ENCODE measurements around the gene FBN1. TPM values are rescaled to one million over a fixed set of nuclear protein-coding genes. Genes with fewer than 3 reads are reported as not detected.

The FBN1 gene
- total RNA-seq, 1 donor from 2014 or later: 808 TPM

DNA sequence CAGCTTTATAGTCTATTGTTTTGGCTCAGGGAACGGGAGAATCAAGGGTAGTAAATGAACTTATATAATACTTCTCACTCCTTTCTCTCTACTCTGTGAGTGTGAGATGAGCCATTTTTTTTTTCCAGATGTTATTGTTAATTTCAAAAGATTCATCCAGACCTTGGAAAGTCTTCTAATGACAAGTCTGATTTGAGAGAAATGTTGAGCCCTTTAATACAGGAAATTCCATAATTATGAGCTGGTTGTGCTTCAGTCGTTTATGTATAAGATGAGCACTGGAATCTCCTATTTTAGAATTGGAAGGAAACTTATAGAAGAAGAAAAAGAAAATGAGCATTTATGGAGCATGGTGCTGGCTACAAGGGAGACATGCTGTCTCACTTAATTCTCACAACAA is 92.0 kb downstream of the FBN1 start:
- DNase-seq (ENCODE audit: low read depth): no peak

DNA sequence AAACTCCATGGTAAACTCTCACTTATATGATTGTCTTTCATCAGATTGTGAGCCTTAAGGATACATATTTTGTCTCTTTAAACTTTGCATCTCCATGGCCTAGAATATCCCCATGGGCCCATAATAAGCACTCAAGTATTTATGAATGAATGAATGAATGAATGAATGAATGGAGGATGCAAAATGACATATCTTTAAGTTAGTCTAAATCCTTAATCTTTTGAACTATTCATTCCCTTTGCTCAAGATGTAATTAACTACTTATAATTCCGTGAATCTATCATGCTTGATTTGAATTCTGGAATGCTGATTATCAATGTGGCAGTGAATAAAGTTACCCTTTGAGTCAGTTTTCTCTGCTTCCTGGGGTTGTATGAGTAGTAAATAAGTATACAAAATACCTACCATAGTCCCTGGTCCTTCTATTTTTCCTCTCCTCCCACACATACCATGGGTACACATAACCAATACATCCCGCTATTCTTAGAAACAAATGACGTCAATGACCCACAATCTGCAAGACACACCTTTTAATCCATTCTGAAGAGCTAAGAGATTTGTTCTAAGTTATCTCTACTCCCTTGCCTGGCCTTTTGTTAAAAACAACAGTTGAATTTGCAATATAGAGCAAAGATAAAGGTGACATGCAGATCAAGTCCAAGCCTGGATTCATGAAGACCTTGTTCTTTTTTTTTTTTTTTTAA is 94.5 kb downstream of the FBN1 start:
- DNase-seq (ENCODE audit: low read depth): peak; percentile 11

DNA sequence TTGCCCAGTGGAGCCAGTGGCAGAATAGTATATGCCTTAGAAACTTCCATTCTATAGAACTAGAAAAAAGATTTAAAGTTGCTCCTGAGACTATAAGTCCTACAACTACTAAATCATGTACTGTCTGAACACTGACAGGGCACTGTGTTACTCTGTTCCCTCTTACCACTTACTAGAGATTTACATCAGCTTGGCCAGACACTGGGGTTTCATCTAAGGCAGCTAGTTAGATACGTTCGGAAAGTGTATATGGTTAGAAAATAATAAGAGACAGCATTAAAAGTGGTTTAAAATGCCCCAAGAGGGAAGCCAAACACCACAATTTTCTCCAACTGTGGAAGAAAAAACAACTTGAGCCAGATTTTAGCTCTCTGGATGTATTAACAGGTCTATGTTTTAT is 97.1 kb downstream of the FBN1 start:
- no peak for DNase-seq (ENCODE audit: low read depth)

DNA sequence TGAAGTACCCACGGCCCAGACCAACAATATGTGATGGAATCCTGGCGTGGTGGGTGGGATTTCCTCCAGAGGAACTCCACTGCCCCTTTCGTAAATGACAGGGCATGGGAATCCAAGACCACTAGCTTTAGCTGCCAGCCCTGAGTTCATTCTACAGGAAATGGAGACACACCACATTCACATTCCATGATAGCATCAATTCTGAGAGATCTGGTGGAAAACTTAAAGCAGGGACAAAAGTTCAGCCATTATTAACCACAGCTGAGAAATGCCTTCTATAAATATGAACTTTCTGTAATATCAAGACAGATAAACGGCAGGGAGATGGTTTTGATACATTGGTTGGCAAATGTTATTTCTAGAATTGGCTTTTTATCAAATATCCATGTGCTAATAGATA is 98.2 kb downstream of the FBN1 start:
- DNase-seq (ENCODE audit: low read depth): no peak

DNA sequence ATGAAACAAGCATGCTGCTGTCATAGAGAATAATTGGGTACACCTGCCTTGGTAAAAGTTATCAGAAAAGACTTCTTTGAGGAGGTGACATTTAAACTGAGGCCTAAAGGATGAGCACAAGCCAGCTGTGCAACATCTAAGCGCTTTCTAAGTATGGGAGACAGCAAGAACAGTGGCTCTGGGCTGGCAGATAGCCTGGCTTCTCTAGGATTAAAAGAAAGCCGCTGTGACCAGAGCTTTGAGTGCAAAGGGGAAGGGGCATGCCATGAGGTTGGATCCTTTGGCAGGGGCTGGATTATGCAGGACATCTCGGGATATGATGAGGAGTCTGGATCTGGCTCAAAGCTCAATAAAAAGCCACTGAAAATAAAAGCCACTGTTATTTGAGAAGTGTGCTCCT is 99.2 kb downstream of the FBN1 start:
- DNase-seq (ENCODE audit: low read depth): no peak

DNA sequence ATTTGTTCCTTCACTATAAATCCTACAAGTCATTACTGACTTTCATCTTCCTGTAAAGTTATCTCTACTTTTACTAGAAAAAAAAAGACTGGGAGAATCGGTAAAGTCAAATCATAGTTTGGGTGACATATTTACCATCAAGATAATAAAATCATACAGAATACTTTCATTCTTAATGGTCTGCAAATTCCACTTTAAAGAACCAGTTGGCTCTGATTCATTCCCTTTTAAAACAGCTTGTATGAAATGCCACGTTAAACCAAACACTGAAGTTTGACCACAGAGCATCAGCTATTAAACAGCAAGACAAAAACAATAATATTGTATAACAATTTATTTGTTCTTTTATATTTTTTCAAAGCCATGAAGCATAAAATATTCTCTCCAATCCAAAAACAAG is 100.7 kb downstream of the FBN1 start:
- DNase-seq (ENCODE audit: low read depth): no peak

DNA sequence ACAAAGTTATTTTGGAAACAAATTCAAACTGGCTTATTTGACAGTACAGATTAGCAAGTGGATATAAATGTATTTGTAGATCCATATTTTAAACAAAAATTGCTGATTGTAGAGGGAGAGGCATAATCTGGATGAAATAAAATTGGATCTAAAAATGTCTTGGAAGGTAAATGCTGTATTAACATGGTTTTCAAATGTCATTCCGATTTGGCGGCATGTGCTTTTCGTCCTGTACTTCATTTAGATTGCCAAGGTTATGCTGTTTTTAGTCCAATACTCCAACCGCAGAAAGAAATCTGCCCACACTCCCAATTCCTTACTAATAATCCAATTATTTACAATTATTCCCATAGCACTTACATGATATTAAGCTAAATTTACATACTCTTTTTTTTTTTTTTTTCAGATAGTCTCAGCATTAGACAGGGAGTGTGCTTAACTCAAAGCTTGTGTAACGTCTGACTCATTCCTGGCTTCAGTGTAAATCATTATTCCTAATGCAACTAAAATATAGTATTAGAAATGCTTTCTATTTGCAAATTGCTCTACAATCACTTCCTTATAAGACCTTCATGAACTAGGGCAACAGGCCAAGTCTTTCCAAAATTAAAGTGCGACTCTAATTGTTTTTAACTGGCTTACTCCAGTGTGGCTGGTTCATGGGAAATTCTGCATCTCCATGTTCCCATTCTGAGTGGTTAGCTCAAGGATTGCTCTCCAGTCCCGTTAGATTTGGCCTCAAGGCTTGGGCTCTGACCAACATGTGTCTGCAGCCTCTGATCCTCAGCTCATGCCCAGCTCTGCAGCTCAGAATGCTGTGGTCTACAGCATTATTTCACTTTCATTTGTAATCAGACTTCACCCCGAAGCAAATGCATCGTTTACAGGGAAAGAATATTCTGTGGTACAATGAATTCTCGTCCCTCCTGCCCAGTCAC is 103.9 kb downstream of the FBN1 start:
- DNase-seq (ENCODE audit: low read depth): peak; percentile 78

DNA sequence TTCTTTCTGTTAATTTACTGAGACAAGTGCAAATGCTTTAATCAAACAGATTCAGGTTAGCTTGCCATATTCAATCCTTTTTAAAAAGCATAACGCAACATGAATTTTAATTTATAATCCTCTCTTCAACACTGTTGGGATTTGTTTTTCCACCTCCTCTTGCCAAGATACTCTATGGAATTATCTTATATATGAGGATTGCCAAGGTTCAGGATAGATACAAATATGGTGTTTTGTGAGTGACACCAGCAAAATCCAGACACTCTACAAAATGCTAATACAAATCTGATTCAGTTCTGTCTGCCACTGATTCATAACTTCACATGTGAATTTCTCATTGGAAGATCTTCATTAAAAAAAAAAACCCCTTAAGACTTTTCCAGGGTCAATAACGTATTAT is 104.8 kb downstream of the FBN1 start:
- no peak for DNase-seq (ENCODE audit: low read depth)

DNA sequence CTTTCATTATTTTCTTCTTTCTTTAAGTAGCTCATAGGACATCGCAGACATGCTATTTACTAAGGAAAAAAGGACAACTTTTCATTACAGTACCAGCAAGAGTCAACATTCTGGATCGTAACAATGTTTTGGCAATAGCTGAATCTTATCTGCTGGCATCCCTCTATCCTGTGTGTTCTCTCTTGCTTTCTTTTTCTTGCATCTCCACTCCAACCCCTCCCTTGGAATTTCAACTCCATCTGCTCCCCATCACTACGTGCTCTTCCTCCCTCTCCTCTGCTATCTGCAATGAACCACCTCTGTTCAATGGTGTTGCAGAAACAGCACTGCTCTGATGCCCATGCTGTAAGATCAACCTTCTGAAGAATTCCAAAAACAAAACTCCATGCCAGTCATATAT is 106.6 kb downstream of the FBN1 start:
- DNase-seq (ENCODE audit: low read depth): no peak

DNA sequence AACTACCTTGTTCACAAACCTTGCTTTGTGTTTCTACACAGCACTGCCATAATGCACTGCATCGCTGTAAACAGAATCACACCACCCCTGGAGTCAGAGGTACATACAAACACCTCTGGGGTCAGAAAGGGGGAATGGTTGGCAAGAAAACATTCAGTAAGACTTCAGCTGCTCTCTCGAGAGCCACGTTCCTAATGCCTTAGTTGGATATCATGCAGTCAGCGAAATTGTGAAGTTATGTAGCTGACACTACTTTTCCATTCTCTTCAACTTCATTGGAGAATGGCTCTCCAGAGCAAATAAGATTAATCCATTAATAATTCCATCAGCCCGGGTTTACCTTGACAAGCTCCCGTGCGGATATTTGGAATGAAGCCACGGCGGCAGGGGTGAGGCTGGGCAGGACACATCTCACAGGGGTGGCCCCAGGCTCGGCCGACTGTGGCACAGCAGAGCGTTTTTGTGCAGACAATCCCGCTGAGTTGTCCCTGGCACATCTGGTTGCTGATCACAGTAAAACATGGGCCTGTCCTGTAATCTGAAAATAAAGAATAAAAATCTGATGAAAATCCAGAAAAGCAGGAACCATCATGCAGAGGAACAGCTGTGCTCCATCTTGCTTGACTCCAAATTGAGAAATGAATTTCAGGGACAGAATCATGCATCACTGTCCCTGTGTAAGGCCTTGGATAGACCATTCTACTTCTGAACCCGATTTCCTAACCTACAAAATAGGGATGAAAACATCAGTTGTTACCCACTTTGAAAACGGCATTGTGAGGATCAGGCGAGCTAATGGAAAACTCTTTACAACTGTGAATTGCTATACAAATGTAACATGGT is 108.0 kb downstream of the FBN1 start:
- DNase-seq (ENCODE audit: low read depth): no peak

DNA sequence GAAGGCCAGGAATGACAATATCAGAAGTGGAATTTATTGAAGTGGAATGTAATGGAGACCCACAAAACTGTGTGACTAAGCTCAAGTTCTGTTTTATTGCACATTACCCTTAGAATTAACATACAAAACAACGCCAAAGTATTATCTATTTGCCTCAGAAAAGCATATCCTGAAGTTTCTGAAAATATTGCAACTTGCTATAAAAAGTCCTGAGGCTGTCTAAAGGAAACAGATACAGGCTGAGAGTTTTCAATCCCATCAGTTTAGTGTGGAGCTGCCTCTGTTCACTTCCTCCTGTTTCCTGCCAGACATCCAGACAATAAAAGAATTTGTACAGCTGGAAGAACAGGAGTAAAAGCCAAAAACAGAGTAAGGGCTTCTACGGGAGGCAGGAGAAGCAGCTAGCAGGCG is 108.8 kb downstream of the FBN1 start:
- DNase-seq (ENCODE audit: low read depth): no peak

DNA sequence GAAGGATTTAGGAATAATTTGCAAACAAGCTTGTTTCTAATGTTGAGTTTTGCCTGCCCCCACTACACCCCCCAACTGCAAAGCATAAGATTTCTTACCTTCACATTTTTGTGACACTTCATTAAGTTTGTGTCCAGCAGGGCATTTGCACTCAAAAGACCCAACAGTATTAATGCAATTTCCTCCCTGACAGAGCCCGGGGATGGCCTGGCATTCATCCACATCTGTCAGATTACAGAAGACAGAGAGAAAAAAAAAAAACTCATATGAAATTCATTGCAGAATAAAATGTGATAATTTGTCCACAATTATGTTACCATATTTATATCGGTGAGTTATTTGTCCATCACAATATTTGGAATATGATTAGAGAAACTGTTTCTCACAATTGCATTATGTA is 111.5 kb downstream of the FBN1 start:
- DNase-seq (ENCODE audit: low read depth): no peak

DNA sequence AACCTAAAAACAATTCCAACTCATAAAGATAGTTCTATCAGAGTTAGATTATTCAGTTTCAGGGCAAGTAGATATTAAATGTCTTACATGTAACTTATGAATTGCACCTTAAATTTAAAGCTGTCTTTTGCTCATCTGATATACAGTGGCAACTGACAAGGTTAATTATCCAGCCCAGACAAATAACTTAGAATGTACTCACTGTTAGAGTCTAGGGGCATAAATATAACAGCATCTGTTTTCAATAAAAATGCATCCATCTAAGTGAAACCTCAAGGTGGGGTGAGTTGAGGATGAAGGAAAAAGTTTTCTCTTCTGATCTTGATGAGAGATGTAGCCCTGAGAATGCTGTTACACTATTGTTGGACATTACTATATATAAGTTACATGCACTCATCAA is 112.6 kb downstream of the FBN1 start:
- DNase-seq (ENCODE audit: low read depth): no peak

DNA sequence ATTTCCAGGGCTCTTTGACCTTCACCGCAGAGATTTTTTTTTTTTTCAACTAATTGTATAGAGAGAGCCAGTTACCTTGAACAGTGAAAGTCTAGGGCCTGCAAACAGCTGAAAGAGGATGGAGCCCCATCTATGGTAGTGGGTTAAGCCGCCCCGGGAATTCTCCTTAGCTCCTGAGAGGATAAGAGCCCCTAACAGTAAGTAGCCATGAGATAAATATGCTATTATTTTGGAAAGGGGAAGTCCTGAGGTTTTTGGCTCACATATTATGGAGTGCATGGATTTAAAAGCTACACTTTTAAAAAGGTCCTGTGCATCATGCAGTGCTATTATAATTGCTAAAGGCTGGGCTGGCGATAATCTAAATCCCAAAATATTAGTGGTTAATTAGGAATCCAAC is 115.0 kb downstream of the FBN1 start:
- DNase-seq (ENCODE audit: low read depth): no peak

DNA sequence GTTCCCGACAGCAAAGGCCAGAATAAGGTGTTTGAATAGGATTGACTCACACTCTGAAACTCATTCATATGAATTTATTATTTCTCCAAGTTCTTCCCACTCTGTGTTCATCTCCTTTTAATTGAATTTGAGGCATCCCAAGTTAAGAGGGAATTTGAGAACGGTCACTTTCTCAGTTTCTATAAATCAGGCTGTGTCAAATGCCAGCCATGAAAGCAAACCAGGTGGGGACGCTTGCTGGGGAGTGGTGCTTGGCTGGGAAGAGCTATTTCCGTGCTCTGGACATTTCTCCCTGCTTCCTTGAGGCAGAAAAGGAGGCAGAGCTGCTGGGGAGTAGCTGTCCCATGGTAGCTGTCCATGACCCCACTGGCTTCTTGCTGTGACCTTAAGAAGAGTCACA is 116.6 kb downstream of the FBN1 start:
- no peak for DNase-seq (ENCODE audit: low read depth)

DNA sequence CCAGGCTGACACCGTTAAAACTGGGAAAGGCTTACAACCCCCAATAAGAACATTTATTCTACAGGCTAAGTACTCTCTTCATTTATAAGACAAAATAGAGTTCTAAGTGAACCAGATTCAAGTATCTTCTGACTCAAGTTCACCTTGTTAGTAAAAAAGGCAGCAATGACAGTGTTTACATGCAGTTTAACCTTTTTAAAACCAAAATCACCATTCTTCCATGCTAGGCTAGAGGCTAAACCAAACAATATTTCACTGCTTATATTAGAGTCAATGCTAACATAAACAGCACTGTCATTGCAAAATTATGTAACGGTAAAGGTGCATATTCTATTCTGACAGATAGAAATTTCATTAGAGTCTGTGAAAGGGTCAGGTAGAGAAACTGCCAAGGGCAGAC is 118.0 kb downstream of the FBN1 start:
- no peak for DNase-seq (ENCODE audit: low read depth)

DNA sequence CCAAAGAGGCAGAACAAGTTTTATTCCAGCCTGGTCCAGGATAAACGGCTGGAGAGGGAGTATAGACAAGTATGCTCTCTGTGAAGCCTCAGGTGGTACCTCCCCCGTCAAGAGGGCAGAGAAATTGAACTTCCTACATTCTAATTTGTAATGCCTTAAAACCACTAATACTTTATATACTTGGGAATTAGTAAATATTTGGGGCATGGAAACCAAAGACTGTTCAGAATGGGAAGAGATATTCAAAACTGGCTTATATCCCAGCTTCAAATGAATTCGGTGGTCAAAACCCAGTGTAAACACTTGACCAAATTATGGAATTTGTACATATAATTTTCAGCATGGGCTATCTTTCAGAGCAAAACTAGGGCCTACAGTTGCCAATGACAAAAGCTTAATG is 122.6 kb downstream of the FBN1 start:
- DNase-seq (ENCODE audit: low read depth): no peak

DNA sequence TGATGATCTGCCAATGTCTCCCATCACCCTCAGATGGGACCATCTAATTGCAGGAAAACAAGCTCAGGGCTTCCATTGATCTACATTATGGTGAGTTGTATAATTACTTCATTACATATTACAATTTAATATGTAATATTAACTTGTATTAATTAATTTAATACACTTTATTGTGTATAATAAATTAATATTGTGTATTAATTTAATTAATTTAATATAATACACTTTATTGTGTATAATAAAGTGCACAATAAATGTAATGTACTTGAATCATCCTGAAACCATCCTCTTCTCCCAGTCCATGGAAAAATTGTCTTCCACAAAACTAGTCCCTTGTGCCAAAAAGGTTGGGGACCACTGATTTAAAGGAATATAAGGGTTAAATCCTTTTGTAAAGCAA is 123.4 kb downstream of the FBN1 start:
- no peak for DNase-seq (ENCODE audit: low read depth)

DNA sequence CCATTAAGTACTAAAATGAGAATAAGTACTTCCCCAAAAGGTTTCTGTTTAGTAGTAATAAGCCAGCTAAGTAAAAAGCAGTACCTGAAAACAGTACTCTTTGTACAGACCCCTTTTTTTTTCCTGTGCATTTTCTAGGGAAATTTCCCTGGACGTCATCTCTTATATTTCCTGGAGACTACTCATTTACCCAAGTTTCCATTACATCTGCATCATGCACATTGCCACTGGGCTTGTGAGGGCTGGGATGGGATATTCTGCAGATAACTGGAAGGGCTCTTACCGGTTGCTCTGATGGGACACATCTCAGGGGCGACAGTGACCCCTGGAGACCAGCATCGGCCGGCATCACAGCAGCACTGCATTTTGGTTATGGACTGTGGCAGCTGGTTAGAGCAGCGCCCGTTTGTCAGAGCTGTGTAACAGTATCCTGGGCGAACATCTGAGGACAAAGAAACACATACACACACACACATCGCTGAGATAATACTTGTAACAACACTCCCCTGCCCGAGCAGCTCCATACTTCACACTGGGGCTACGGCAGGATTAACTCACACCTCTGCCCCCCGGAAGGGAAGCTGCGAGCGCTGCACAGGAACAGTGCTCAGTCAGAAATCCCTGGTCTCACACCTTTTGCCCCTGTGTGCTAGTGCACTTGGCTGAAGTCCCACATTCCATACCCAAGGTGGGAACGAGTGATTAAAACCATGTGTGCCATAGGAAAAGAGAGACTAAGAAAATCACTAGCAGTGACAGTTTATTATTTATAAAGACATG is 124.9 kb downstream of the FBN1 start:
- DNase-seq (ENCODE audit: low read depth): no peak

DNA sequence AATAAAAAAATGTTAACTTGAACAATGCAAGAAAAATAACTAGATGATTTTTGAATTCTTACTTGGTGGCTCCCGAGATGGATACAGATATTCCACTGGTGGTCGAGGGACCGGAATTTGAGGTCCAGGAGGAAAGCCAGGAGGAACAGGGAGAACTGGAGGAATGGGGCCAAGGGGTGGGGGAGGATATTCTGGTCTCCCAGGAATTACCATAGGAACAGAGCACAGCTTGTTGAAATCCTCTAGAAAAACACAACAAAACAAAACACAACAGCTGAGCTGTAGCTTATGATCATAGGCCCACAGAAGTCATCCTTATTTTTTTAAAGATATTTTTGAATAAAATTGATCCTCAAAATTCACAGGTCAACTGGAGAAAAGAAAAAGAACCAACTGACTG is 129.4 kb downstream of the FBN1 start:
- no peak for DNase-seq (ENCODE audit: low read depth)

DNA sequence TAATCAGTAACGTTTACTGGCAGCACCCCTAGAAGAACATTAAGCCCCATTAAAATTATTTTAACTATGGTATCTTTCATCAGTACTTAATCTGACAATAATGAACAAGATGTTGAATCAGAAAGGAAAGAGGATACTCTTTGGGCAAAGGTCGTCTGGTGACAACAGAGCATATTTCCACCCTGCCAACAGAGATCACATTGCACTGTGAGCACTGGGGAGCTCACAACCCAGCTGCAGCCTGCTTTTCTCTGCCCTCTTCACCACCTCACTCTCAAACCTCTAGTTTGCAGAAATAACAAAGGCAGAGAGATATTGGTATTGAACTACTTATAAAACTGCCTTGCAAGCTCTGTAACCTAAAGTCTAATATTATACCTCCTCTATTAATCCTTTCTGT is 130.0 kb downstream of the FBN1 start:
- no peak for DNase-seq (ENCODE audit: low read depth)
